H9 (cell line): ENCODE measurements around the gene RAP1GAP2. TPM values are rescaled to one million over a fixed set of nuclear protein-coding genes. Genes with fewer than 3 reads are reported as not detected.

Source experiments
- DNase-seq: peaks from one replicate; pipeline ENCODE4 v3.0.0-alpha.2; 2017
- H2AFZ ChIP-seq: one replicate; pipeline ENCODE4 v1.6.1; 2013; ENCODE audit warnings: mild to moderate bottlenecking, low read length, control low read depth, moderate library complexity
- H2AK5ac ChIP-seq: 2 replicates; pipeline ENCODE4 v1.6.1; 2013; ENCODE audit warnings: low read length, control low read depth, mixed read lengths; ENCODE audit not compliant: insufficient read length
- H2BK120ac ChIP-seq: one replicate; pipeline ENCODE4 v1.6.1; 2013; ENCODE audit warnings: low read depth, mild to moderate bottlenecking, low read length, control low read depth, inconsistent platforms; ENCODE audit not compliant: poor library complexity, severe bottlenecking
- H2BK12ac ChIP-seq: 2 replicates; pipeline ENCODE4 v1.6.1; 2013; ENCODE audit warnings: low read length, control low read depth, mixed read lengths, low read depth; ENCODE audit not compliant: insufficient read length
- H2BK15ac ChIP-seq: 2 replicates; pipeline ENCODE4 v1.6.1; 2013; ENCODE audit warnings: low read depth, low read length, control low read depth
- H2BK20ac ChIP-seq: one replicate; pipeline ENCODE4 v1.6.1; 2013; ENCODE audit warnings: low read depth, mild to moderate bottlenecking, low read length, control low read depth, inconsistent platforms; ENCODE audit not compliant: poor library complexity, severe bottlenecking
- H2BK5ac ChIP-seq: 2 replicates; pipeline ENCODE4 v1.6.1; 2013; ENCODE audit warnings: low read length, control low read depth, mixed read lengths; ENCODE audit not compliant: insufficient read length
- H3K14ac ChIP-seq: 2 replicates; pipeline ENCODE4 v1.6.1; 2013; ENCODE audit warnings: low read length, control low read depth; ENCODE audit not compliant: insufficient read depth
- H3K18ac ChIP-seq: 2 replicates; pipeline ENCODE4 v1.6.1; 2013; ENCODE audit warnings: low read depth, mild to moderate bottlenecking, mixed read lengths, low read length, control low read depth; ENCODE audit not compliant: insufficient read length
- H3K23ac ChIP-seq: 2 replicates; pipeline ENCODE4 v1.6.1; 2013; ENCODE audit warnings: low read length, control low read depth, mixed read lengths, low read depth; ENCODE audit not compliant: insufficient read length
- H3K23me2 ChIP-seq: 2 replicates; pipeline ENCODE4 v1.6.1; 2013; ENCODE audit warnings: low read depth, mild to moderate bottlenecking, mixed read lengths, low read length, control low read depth; ENCODE audit not compliant: insufficient read length, poor library complexity, severe bottlenecking
- H3K27ac ChIP-seq: 2 replicates; pipeline ENCODE4 v1.5.1; 2013; ENCODE audit warnings: low read length, control low read depth, mixed read lengths, low read depth; ENCODE audit not compliant: insufficient read length
- H3K27me3 ChIP-seq: 2 replicates; pipeline ENCODE4 v1.6.1; 2013; ENCODE audit warnings: low read length, control low read depth, inconsistent platforms; ENCODE audit not compliant: insufficient read depth
- H3K4ac ChIP-seq: 2 replicates; pipeline ENCODE4 v1.6.1; 2013; ENCODE audit warnings: low read depth, mild to moderate bottlenecking, control low read depth, inconsistent platforms, low read length, moderate library complexity
- H3K4me1 ChIP-seq: 2 replicates; pipeline ENCODE4 v1.6.1; 2013; ENCODE audit warnings: low read length, control low read depth, inconsistent platforms; ENCODE audit not compliant: insufficient read depth
- H3K4me2 ChIP-seq: 2 replicates; pipeline ENCODE4 v1.6.1; 2013; ENCODE audit warnings: low read length, control low read depth, mixed read lengths; ENCODE audit not compliant: insufficient read length, insufficient read depth
- H3K56ac ChIP-seq: 2 replicates; pipeline ENCODE4 v1.6.1; 2013; ENCODE audit warnings: low read depth, mild to moderate bottlenecking, mixed read lengths, low read length, control low read depth; ENCODE audit not compliant: insufficient read length
- H3K79me1 ChIP-seq: 2 replicates; pipeline ENCODE4 v1.6.1; 2013; ENCODE audit warnings: low read depth, mild to moderate bottlenecking, moderate library complexity, low read length, control low read depth, inconsistent platforms; ENCODE audit not compliant: insufficient read depth, poor library complexity, severe bottlenecking
- H3K79me2 ChIP-seq: 2 replicates; pipeline ENCODE4 v1.6.1; 2013; ENCODE audit warnings: low read length, control low read depth, inconsistent platforms; ENCODE audit not compliant: insufficient read depth
- H3K9ac ChIP-seq: 2 replicates; pipeline ENCODE4 v1.6.1; 2013; ENCODE audit warnings: low read length, control low read depth, mixed read lengths; ENCODE audit not compliant: insufficient read length; ENCODE audit errors: extremely low read depth
- H3K9me3 ChIP-seq: one replicate; pipeline ENCODE4 v1.6.1; 2013; ENCODE audit warnings: low read depth, low read length, inconsistent platforms; ENCODE audit not compliant: control insufficient read depth
- H3T11ph ChIP-seq: one replicate; pipeline ENCODE4 v1.6.1; 2013; ENCODE audit warnings: mild to moderate bottlenecking, low read length, control low read depth, inconsistent platforms
- H4K20me1 ChIP-seq: one replicate; pipeline ENCODE4 v1.6.1; 2013; ENCODE audit not compliant: control insufficient read depth, insufficient read length, insufficient read depth
- H4K5ac ChIP-seq: 2 replicates; pipeline ENCODE4 v1.6.1; 2013; ENCODE audit warnings: low read depth, mild to moderate bottlenecking, mixed read lengths, low read length, control low read depth; ENCODE audit not compliant: insufficient read length
- H4K8ac ChIP-seq: replicated peaks from 2 replicates; pipeline ENCODE4 v1.6.1; 2013; ENCODE audit warnings: low read length, control low read depth, mixed read lengths, low read depth; ENCODE audit not compliant: insufficient read length
- H4K91ac ChIP-seq: 2 replicates; pipeline ENCODE4 v1.6.1; 2013; ENCODE audit warnings: low read depth, mild to moderate bottlenecking, moderate library complexity, mixed read lengths, low read length, control low read depth; ENCODE audit not compliant: insufficient read length
- H3K27ac Mint-ChIP-seq, 3 experiments: 2 replicates in 2 of 3; 3 replicates in 1 of 3; pipeline ENCODE4 v1.8.0; 2020 to 2021; ENCODE audit warnings: mixed read lengths in 3 of 3, mild to moderate bottlenecking in 1 of 3, moderate library complexity in 1 of 3
- H3K27me3 Mint-ChIP-seq: 2 replicates; pipeline ENCODE4 v1.8.0; 2021; ENCODE audit warnings: low read depth, mild to moderate bottlenecking, moderate library complexity, mixed read lengths
- H3K36me3 Mint-ChIP-seq, 3 experiments: 2 replicates in 2 of 3; 3 replicates in 1 of 3; pipeline ENCODE4 v1.8.0; 2020 to 2021; ENCODE audit warnings: low read depth in 3 of 3, mixed read lengths in 3 of 3; ENCODE audit not compliant: insufficient read depth in 1 of 3
- H3K4me1 Mint-ChIP-seq, 2 experiments: 2 replicates each; pipeline ENCODE4 v1.8.0; 2020; ENCODE audit warnings: mixed read lengths in 2 of 2
- H3K4me3 Mint-ChIP-seq, 2 experiments: 2 replicates in 1 of 2; 3 replicates in 1 of 2; pipeline ENCODE4 v1.8.0; 2020 to 2021; ENCODE audit warnings: mild to moderate bottlenecking in 2 of 2, mixed read lengths in 2 of 2, moderate library complexity in 1 of 2
- H3K9me3 Mint-ChIP-seq, 2 experiments: 2 replicates in 1 of 2; 3 replicates in 1 of 2; pipeline ENCODE4 v1.8.0; 2020; ENCODE audit warnings: mild to moderate bottlenecking in 2 of 2, mixed read lengths in 2 of 2, moderate library complexity in 1 of 2
- CTCF ChIP-seq: fragments of 200-600 bp; sonication (generic); conservative IDR thresholded peaks from 3 replicates; pipeline ENCODE4 v1.8.0; 2021; ENCODE audit warnings: antibody characterized with exemption, mild to moderate bottlenecking
- WGBS: extraction: QIAGEN DNeasy Blood & Tissue Kit; methylation state at CpG from one replicate; pipeline ENCODE4 v1.1.7; 2013; ENCODE audit warnings: missing lambda C conversion rate, low lambda C conversion rate, mixed read lengths; ENCODE audit not compliant: insufficient read length; ENCODE audit errors: extremely low coverage; 5-methylcytosine and 5-hydroxymethylcytosine counted together
- total RNA-seq: library from RNA; stranded (reverse); gene quantifications from 2 replicates; pipeline ENCODE4 v1.2.1, GENCODE V29; 2021

RAP1GAP2 gene
- total RNA-seq, 1 experiment from 2014 or later: 33.8 TPM

- Histone ChIP-seq H2AK5ac (no peak overlapping the region), H2AFZ (no peak overlapping the region), H3K18ac (no peak overlapping the region), H3K27me3 (no peaks in the 10 kb centered on the region), H2BK12ac (no peak overlapping the region), H3K4me1 (no peaks in the 10 kb centered on the region), H3K23ac (no peak overlapping the region), H3K4me2 (no peak overlapping the region), H3K23me2 (no peaks in the 10 kb centered on the region), H3K9ac (no peak overlapping the region), H2BK15ac (no peak overlapping the region), H3K27ac (no peak overlapping the region), H2BK20ac (no peak overlapping the region), H3K9me3 (no peaks in the 10 kb centered on the region), H4K8ac (no peak overlapping the region), H3T11ph (no peak overlapping the region), H2BK5ac (no peak overlapping the region), H2BK120ac (no peak overlapping the region), H3K14ac (no peak overlapping the region; the same call in 1 of the 2 replicates), H4K20me1 (no peaks in the 10 kb centered on the region), H3K79me2 (0 out of 2 replicates have a peak, but pooled peaks cover 2% of the 10 kb centered on the region), H3K56ac (no peak overlapping the region), H4K5ac (no peak overlapping the region), H3K79me1 (no peaks in the 10 kb centered on the region), H3K4ac (no peak overlapping the region), H4K91ac (no peak overlapping the region)
- Mint-ChIP-seq H3K9me3 (no peaks in the 10 kb centered on the region; a peak in 1 of 5 replicates), H3K36me3 (peaks cover 0 to 21% (median 0%) of the 10 kb centered on the region in 3 experiments; a peak in 3 of 7 replicates), H3K4me3 (no peak overlapping the region), H3K4me1 (peaks cover 31 to 43% of the 10 kb centered on the region in 2 experiments), H3K27ac (no peak overlapping the region; a peak in 1 of 7 replicates), H3K27me3 (no peaks in the 10 kb centered on the region)
- DNase-seq: peak; percentile 30
- no CpG with 5 or more reads among the region's 7 CpGs for WGBS
- TF ChIP-seq CTCF: no peak
These were observed 166.0 kb downstream of the RAP1GAP2 start for GRCh38 chr17:2962236-2962635.
